ENCODE measurements around the gene DAB1. TPM values are rescaled to one million over a fixed set of nuclear protein-coding genes. Genes with fewer than 3 reads are reported as not detected.

DAB1 gene
- total RNA-seq, 1 donor from 2014 or later: 14.0 TPM

DNA sequence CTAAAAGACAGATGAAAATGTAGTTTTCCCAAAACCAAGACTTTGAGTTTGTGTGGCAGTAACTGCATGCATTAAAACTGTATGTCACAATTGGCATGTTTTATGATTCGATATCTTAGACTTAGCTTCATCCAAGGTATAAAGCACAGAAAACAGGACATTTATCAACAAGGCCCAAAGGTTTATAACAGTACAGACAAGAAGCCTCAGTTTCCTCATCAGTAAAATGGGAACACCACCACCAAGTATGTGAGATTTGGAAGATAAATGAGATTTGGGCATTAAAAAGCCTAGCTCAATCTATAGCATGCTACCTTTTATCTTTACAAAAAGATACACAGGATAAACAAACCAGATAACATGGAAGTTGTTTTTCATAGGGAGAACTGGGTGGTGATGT is 128.5 kb downstream of the DAB1 start:
- Mint-ChIP-seq H3K4me3 (no peak overlapping the region), H3K36me3 (ENCODE audit: low read depth) (no peaks in the 10 kb centered on the region), H3K27me3 (ENCODE audit: low read depth) (no peaks in the 10 kb centered on the region), H3K4me1 (no peaks in the 10 kb centered on the region), H3K9me3 (no peaks in the 10 kb centered on the region), H3K27ac (ENCODE audit: unreplicated experiment) (no peak overlapping the region)
- TF ChIP-seq, protein P1, sequence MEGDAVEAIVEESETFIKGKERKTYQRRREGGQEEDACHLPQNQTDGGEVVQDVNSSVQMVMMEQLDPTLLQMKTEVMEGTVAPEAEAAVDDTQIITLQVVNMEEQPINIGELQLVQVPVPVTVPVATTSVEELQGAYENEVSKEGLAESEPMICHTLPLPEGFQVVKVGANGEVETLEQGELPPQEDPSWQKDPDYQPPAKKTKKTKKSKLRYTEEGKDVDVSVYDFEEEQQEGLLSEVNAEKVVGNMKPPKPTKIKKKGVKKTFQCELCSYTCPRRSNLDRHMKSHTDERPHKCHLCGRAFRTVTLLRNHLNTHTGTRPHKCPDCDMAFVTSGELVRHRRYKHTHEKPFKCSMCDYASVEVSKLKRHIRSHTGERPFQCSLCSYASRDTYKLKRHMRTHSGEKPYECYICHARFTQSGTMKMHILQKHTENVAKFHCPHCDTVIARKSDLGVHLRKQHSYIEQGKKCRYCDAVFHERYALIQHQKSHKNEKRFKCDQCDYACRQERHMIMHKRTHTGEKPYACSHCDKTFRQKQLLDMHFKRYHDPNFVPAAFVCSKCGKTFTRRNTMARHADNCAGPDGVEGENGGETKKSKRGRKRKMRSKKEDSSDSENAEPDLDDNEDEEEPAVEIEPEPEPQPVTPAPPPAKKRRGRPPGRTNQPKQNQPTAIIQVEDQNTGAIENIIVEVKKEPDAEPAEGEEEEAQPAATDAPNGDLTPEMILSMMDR (conservative IDR thresholded peaks at IDR 0.05): no peak
- DNase-seq (ENCODE audit: low read depth, low spot score): no peak

DNA sequence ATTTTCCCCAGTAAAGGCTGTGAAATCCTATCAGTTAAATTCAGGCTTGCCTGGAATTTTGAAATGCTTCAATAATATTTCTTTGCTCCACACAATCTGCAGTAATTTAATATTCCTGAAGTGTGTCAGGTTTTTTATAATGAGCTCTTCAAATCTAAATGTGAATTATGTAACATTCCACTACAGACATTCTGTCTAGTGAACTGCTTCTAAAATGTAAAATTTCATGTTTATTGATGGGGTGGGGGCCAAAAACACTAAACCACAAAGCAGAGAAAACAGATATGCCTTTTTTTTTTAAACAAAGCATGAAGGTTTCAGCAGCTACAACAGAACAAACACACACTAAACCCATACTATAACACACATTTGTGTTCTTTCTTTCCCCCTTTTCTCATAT is 129.7 kb downstream of the DAB1 start:
- Mint-ChIP-seq H3K36me3 (ENCODE audit: low read depth) (no peaks in the 10 kb centered on the region), H3K9me3 (no peaks in the 10 kb centered on the region), H3K27ac (ENCODE audit: unreplicated experiment) (no peak overlapping the region), H3K4me1 (no peaks in the 10 kb centered on the region), H3K4me3 (no peak overlapping the region), H3K27me3 (ENCODE audit: low read depth) (no peaks in the 10 kb centered on the region)
- no peak for DNase-seq (ENCODE audit: low read depth, low spot score)
- TF ChIP-seq, protein P1 (conservative IDR thresholded peaks at IDR 0.05): no peak

DNA sequence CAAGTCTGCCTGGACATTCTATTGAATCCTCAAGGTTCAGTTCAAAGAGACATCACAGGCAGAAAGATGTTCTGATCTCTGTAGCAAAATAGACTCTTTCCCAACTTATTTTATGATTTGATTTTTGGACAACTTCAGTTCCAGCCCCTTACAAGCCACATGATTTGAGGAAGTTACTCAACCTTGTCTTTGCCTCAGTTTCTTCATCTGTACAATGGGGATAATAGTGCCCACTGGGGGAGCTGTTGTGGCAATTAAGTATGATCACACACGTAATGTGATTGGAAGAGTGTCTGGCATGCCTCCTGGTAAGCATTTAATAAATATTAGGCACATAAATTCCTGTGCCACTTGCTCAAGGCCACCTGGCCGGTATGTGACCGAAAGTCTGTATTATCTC is 130.6 kb downstream of the DAB1 start:
- H3K27me3 Mint-ChIP-seq (ENCODE audit: low read depth): no peaks in the 10 kb centered on the region
- no peak overlapping the region for H3K27ac Mint-ChIP-seq (ENCODE audit: unreplicated experiment)
- DNase-seq (ENCODE audit: low read depth, low spot score): no peak
- H3K4me3 Mint-ChIP-seq: no peak overlapping the region
- no peaks in the 10 kb centered on the region for H3K9me3 Mint-ChIP-seq
- no peaks in the 10 kb centered on the region for H3K36me3 Mint-ChIP-seq (ENCODE audit: low read depth)
- TF ChIP-seq, protein P1 (conservative IDR thresholded peaks at IDR 0.05): no peak
- no peaks in the 10 kb centered on the region for H3K4me1 Mint-ChIP-seq

DNA sequence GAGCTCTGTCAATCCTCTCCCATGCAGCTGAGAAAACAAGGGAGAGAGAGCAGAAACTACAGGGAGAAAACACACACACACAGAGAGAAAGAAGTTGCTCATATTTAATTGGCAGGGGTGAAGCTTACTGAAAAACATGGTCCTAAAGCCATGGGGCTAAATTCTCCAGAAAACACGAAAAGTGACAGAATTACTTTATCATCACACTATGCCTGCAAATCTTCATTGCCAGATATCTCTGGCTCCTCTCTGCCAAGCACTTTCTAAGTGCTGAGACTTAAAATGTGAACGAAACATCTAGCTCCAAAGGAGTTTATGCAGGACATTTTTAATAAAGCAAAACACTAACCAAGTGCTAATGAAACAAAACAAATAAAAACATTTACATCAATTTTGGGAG is 134.1 kb downstream of the DAB1 start:
- Mint-ChIP-seq H3K27me3 (ENCODE audit: low read depth) (no peaks in the 10 kb centered on the region), H3K4me1 (no peaks in the 10 kb centered on the region)
- TF ChIP-seq, protein P1 (conservative IDR thresholded peaks at IDR 0.05): no peak

DNA sequence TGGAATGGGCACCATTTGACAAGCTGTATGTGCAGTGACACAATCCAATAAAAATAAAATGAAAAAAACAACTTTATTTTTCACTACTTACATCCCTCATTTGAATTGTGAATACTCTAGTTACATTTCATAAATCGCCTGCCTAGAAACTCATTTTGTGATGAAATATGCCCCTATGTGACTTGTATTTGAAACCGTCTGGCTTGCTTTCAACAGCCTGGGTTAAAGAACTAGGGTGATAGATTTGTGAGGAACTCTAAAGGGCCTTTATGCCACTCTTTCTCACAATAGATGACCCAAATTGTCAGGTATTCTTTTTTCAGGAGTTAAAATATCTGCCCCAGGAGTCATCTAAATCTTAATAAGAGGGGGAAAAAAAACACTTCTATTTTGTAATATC is 137.9 kb downstream of the DAB1 start:
- Mint-ChIP-seq H3K27me3 (ENCODE audit: low read depth) (no peaks in the 10 kb centered on the region), H3K36me3 (ENCODE audit: low read depth) (no peaks in the 10 kb centered on the region), H3K27ac (ENCODE audit: unreplicated experiment) (no peak overlapping the region), H3K4me3 (no peak overlapping the region), H3K4me1 (no peaks in the 10 kb centered on the region), H3K9me3 (no peaks in the 10 kb centered on the region)
- DNase-seq (ENCODE audit: low read depth, low spot score): no peak
- TF ChIP-seq, protein P1 (conservative IDR thresholded peaks at IDR 0.05): no peak

More for the DNA sequence above, 134.1 kb downstream of the DAB1 start:
- Mint-ChIP-seq H3K36me3 (ENCODE audit: low read depth) (no peaks in the 10 kb centered on the region), H3K9me3 (no peaks in the 10 kb centered on the region), H3K4me3 (no peak overlapping the region), H3K27ac (ENCODE audit: unreplicated experiment) (no peak overlapping the region)
- no peak for DNase-seq (ENCODE audit: low read depth, low spot score)

DNA sequence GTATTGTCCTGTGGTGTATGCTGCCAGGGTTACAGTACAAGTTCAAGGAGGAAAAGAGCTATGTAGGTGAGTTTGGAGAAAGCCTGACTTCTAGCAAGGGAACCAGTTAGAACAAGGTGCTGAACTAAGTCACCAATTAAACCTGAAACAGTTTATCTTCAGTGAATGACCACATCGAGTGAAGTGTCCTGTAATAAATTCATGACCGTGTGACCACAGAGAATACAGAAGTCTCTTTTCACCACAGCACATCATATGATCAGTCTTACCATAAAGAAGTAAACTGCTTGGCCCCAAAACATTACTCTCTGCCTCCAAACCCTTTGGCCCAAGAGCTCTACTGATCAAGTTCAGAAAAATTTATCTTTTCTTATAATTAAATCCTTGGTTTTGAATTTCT is 141.4 kb downstream of the DAB1 start:
- Mint-ChIP-seq H3K27ac (ENCODE audit: unreplicated experiment) (no peak overlapping the region), H3K9me3 (no peaks in the 10 kb centered on the region), H3K4me1 (peaks cover 6% of the 10 kb centered on the region), H3K4me3 (no peak overlapping the region), H3K36me3 (ENCODE audit: low read depth) (no peaks in the 10 kb centered on the region), H3K27me3 (ENCODE audit: low read depth) (no peaks in the 10 kb centered on the region)
- DNase-seq (ENCODE audit: low read depth, low spot score): no peak
- TF ChIP-seq, protein P1 (conservative IDR thresholded peaks at IDR 0.05): no peak
